H1 (cell line): ENCODE results near the gene HSPBP1. TPM values are rescaled to one million over a fixed set of nuclear protein-coding genes. Genes with fewer than 3 reads are reported as not detected.

Source experiments
- JUND ChIP-seq: IDR thresholded peaks from 2 replicates; pipeline ENCODE4 v1.6.1; 2011; ENCODE audit warnings: mild to moderate bottlenecking, improper control_type of control experiment, low read length
- SP2 ChIP-seq: IDR thresholded peaks from 2 replicates; pipeline ENCODE4 v1.6.1; 2012; ENCODE audit warnings: mild to moderate bottlenecking, low read length, inconsistent platforms
- polyA plus RNA-seq, 7 experiments: library from polyadenylated mRNA; depleted of rRNA in 3 of 7; stranded (reverse) in 5 of 7; unstranded in 2 of 7; fragments of >200 nt in 5 of 7; fragments of 200-250 nt in 2 of 7; gene quantifications; 1 replicate in 5 of 7; 2 replicates in 1 of 7; 4 replicates in 1 of 7; pipeline versions ENCODE4 v1.2.1 to v1.2.3, GENCODE V29; 2011 to 2013; ENCODE audit warnings: missing spikeins in 2 of 7, mixed read lengths in 2 of 7
- total RNA-seq: library from RNA; stranded (reverse); fragmentation: NEBNext Ultra II Directional; extraction: Animal tissue kit (Norgen Biotek cat#: 25700); gene quantifications from 2 replicates; pipeline ENCODE4 v1.2.1, GENCODE V29; 2021

The HSPBP1 gene
- total and polyA plus RNA-seq, 2 of the 8 experiments (the other 6 are each of a cell fraction or from before 2014, with no cell fraction given): 63.4 to 100 TPM

GRCh38 chr19:55322204-55322885 lies 42.4 kb upstream of the HSPBP1 start (continued):
- TF ChIP-seq JUND (no peak), SP2 (no peak)
